B cell (primary cell): Measurements from ENCODE around the gene NEU4.

Experiments used
- EZH2 ChIP-seq: IDR thresholded peaks from 2 replicates; pipeline ENCODE4 v1.6.1; 2012; ENCODE audit warnings: borderline replicate concordance, low read depth, mild to moderate bottlenecking, moderate library complexity, low read length; ENCODE audit not compliant: insufficient read depth, poor library complexity, severe bottlenecking
- TF ChIP-seq, protein P1 (sequence below): fragments of 200-600 bp; IDR thresholded peaks from one replicate; pipeline ENCODE4 v1.8.0; 2022; ENCODE audit warnings: antibody characterized with exemption, mild to moderate bottlenecking

GRCh38 chr2:241770936-241771285 lies 38.1 kb upstream of the NEU4 start:
- TF ChIP-seq, protein P1, sequence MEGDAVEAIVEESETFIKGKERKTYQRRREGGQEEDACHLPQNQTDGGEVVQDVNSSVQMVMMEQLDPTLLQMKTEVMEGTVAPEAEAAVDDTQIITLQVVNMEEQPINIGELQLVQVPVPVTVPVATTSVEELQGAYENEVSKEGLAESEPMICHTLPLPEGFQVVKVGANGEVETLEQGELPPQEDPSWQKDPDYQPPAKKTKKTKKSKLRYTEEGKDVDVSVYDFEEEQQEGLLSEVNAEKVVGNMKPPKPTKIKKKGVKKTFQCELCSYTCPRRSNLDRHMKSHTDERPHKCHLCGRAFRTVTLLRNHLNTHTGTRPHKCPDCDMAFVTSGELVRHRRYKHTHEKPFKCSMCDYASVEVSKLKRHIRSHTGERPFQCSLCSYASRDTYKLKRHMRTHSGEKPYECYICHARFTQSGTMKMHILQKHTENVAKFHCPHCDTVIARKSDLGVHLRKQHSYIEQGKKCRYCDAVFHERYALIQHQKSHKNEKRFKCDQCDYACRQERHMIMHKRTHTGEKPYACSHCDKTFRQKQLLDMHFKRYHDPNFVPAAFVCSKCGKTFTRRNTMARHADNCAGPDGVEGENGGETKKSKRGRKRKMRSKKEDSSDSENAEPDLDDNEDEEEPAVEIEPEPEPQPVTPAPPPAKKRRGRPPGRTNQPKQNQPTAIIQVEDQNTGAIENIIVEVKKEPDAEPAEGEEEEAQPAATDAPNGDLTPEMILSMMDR = no peak
- no peak for TF ChIP-seq EZH2
